NCI-H187 treated with DMSO at 0.1 percent for 48 hours (cell line): Measurements from ENCODE around the gene GTF3C5.
"Not testable (repeated sequence)": the region's sequence is repeated elsewhere in the genome, so short reads cannot be mapped to it uniquely, and the experiment has no call there.

Experiments
- DNase-seq: peaks from one replicate; lab custom pipeline; 2025; lab: John Stamatoyannopoulos, UW

GTF3C5 gene

GRCh38 chr9:132995879-132996278 is 34.9 kb upstream of the GTF3C5 start:
- DNase-seq, result no peak

- no peak for DNase-seq
Observed at GRCh38 chr9:132996526-132996925, 34.3 kb upstream of the GTF3C5 start.

- no peak for DNase-seq
Observed at GRCh38 chr9:132997591-132997990, 33.2 kb upstream of the GTF3C5 start.

- DNase-seq, result not testable (repeated sequence)
Observed at GRCh38 chr9:132998221-132998620, 32.6 kb upstream of the GTF3C5 start.

GRCh38 chr9:132998831-132999635 is 31.8 kb upstream of the GTF3C5 start:
- DNase-seq, result no peak

GRCh38 chr9:133002147-133003070 is 28.4 kb upstream of the GTF3C5 start:
- DNase-seq, result no peak

GRCh38 chr9:133003071-133003461 is 27.7 kb upstream of the GTF3C5 start:
- no peak for DNase-seq

- no peak for DNase-seq
Observed at GRCh38 chr9:133003671-133004090, 27.1 kb upstream of the GTF3C5 start.

- no peak for DNase-seq
Observed at GRCh38 chr9:133004091-133004998, 26.5 kb upstream of the GTF3C5 start.

- no peak for DNase-seq
Observed at GRCh38 chr9:133004999-133005760, 25.6 kb upstream of the GTF3C5 start.

GRCh38 chr9:133005957-133006356 is 24.8 kb upstream of the GTF3C5 start:
- no peak for DNase-seq

GRCh38 chr9:133006731-133007352 is 24.0 kb upstream of the GTF3C5 start:
- DNase-seq, result no peak

GRCh38 chr9:133008406-133008805 is 22.4 kb upstream of the GTF3C5 start:
- DNase-seq, result no peak

- no peak for DNase-seq
Observed at GRCh38 chr9:133008824-133009223, 22.0 kb upstream of the GTF3C5 start.

GRCh38 chr9:133009906-133010582 is 20.8 kb upstream of the GTF3C5 start:
- DNase-seq, result no peak

GRCh38 chr9:133014696-133015095 is 16.1 kb upstream of the GTF3C5 start:
- DNase-seq, result no peak

- DNase-seq, result no peak
Observed at GRCh38 chr9:133023117-133023890, 7.5 kb upstream of the GTF3C5 start.

GRCh38 chr9:133026426-133026825 is 4.4 kb upstream of the GTF3C5 start:
- DNase-seq, result no peak

- DNase-seq, result no peak
Observed at GRCh38 chr9:133027134-133027533, 3.7 kb upstream of the GTF3C5 start.
